Lung (tissue), 12 donors: ENCODE measurements around the gene SLC25A29. TPM values are rescaled to one million over a fixed set of nuclear protein-coding genes. Genes with fewer than 3 reads are reported as not detected.
"Not testable (repeated sequence)": the region's sequence is repeated elsewhere in the genome, so short reads cannot be mapped to it uniquely, and the experiment has no call there.

Experiments used
- ATAC-seq: fragments of 200-7000 bp; cut with Tn5 transposase; one replicate; pipeline ENCODE4 v1.9.1; 2020; ENCODE audit warnings: moderate number of reproducible peaks; ENCODE audit not compliant: insufficient read depth, low FRiP score
- DNase-seq, 3 donors: peaks; one replicate each; pipeline ENCODE4 v3.0.0-alpha.2; 2013 to 2017
- H3K27ac ChIP-seq, 2 donors: one replicate each; pipeline ENCODE4 v1.5.1; 2013; ENCODE audit warnings: mild to moderate bottlenecking in 2 of 2, moderate library complexity in 2 of 2, control low read depth in 1 of 2, inconsistent platforms in 1 of 2, low read depth in 1 of 2, low read length in 1 of 2
- H3K27me3 ChIP-seq, 3 donors: one replicate each; pipeline ENCODE4 v1.5.1; 2013; ENCODE audit warnings: low read length in 2 of 3; ENCODE audit not compliant: control insufficient read depth in 3 of 3, insufficient read depth in 3 of 3
- H3K36me3 ChIP-seq, 4 donors: one replicate each; pipeline ENCODE4 v1.5.1; 2013; ENCODE audit warnings: low read length in 4 of 4, mild to moderate bottlenecking in 1 of 4, moderate library complexity in 1 of 4; ENCODE audit not compliant: control insufficient read depth in 4 of 4, insufficient read depth in 4 of 4
- H3K4me1 ChIP-seq, 5 donors: one replicate each; pipeline ENCODE4 v1.5.1; 2013; ENCODE audit warnings: low read length in 5 of 5, mild to moderate bottlenecking in 2 of 5, moderate library complexity in 1 of 5; ENCODE audit not compliant: control insufficient read depth in 5 of 5, insufficient read depth in 5 of 5
- H3K4me3 ChIP-seq: one replicate; pipeline ENCODE4 v1.5.1; 2013; ENCODE audit warnings: mild to moderate bottlenecking, control low read depth, moderate library complexity
- H3K9ac ChIP-seq, 2 donors: one replicate each; pipeline ENCODE4 v1.5.1; 2013; ENCODE audit warnings: low read length in 2 of 2, control low read depth in 1 of 2; ENCODE audit not compliant: insufficient read depth in 1 of 2
- H3K9me3 ChIP-seq, 4 donors: one replicate each; pipeline ENCODE4 v1.5.1; 2013; ENCODE audit warnings: low read length in 3 of 4, mild to moderate bottlenecking in 1 of 4, moderate library complexity in 1 of 4; ENCODE audit not compliant: control insufficient read depth in 4 of 4, insufficient read depth in 3 of 4
- WGBS, 2 donors: extraction: QIAGEN DNeasy Blood & Tissue Kit; methylation state at CpG; one replicate each; pipeline ENCODE4 v1.1.7; 2013; 5-methylcytosine and 5-hydroxymethylcytosine counted together
- polyA plus RNA-seq, 2 donors: library from polyadenylated mRNA; stranded (reverse); fragments of 200-250 nt; gene quantifications; one replicate each; pipeline ENCODE4 v1.2.1, GENCODE V29; 2013
- total RNA-seq, 2 donors: library from RNA; depleted of rRNA in 1 of 2; stranded (reverse); fragments of >200 nt in 1 of 2; gene quantifications; one replicate each; pipeline ENCODE4 v1.2.1, GENCODE V29; 2014 to 2021
- TF ChIP-seq, protein P1 (sequence below): IDR thresholded peaks from 2 replicates; pipeline ENCODE4 v1.5.1; 2012; ENCODE audit warnings: mild to moderate bottlenecking; ENCODE audit errors: control extremely low read depth, extremely low read depth
- donor health status: control.
- donor health status: control.
- donor health status: Bipolar disorder and iron deficiency.
- donor health status: healthy.
- donor health status: DM: yes; HTN: yes; CAD: no.

Gene SLC25A29
- total and polyA plus RNA-seq, 4 donors = 34.6 to 91.0 (median 60.5) TPM

DNA sequence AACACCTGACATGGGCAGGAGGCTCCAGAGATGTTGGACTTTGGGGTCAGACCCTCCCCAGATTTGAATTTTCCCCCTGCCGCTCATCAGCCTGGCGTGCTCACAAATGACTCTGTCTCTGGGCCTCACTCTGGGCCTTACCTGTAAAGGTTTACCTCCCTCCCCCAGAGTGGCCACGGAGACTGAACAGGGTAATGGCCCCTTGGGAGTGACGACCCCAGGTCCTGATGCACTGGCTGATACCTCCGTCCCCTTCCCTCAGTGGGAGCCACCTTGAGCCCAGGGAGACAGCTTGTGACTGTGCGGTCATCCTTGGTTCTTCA, 7.0 kb downstream of the SLC25A29 start:
- H3K27me3 ChIP-seq = no peaks in the 10 kb centered on the region
- TF ChIP-seq, protein P1, sequence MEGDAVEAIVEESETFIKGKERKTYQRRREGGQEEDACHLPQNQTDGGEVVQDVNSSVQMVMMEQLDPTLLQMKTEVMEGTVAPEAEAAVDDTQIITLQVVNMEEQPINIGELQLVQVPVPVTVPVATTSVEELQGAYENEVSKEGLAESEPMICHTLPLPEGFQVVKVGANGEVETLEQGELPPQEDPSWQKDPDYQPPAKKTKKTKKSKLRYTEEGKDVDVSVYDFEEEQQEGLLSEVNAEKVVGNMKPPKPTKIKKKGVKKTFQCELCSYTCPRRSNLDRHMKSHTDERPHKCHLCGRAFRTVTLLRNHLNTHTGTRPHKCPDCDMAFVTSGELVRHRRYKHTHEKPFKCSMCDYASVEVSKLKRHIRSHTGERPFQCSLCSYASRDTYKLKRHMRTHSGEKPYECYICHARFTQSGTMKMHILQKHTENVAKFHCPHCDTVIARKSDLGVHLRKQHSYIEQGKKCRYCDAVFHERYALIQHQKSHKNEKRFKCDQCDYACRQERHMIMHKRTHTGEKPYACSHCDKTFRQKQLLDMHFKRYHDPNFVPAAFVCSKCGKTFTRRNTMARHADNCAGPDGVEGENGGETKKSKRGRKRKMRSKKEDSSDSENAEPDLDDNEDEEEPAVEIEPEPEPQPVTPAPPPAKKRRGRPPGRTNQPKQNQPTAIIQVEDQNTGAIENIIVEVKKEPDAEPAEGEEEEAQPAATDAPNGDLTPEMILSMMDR = no peak
- no peaks in the 10 kb centered on the region for H3K9me3 ChIP-seq
- 93 to 97% methylated on average over 6 of the region's 6 CpGs for WGBS, 2 donors
- peaks cover 0 to 2% (median 0%) of the 10 kb centered on the region in 4 donors for H3K36me3 ChIP-seq
- H3K4me1 ChIP-seq = peaks cover 0 to 15% (median 9%) of the 10 kb centered on the region in 5 donors
- no peak overlapping the region for H3K9ac ChIP-seq
- no peak overlapping the region for H3K4me3 ChIP-seq
- DNase-seq (no peak), ATAC-seq (no peak)
- no peak overlapping the region for H3K27ac ChIP-seq

DNA sequence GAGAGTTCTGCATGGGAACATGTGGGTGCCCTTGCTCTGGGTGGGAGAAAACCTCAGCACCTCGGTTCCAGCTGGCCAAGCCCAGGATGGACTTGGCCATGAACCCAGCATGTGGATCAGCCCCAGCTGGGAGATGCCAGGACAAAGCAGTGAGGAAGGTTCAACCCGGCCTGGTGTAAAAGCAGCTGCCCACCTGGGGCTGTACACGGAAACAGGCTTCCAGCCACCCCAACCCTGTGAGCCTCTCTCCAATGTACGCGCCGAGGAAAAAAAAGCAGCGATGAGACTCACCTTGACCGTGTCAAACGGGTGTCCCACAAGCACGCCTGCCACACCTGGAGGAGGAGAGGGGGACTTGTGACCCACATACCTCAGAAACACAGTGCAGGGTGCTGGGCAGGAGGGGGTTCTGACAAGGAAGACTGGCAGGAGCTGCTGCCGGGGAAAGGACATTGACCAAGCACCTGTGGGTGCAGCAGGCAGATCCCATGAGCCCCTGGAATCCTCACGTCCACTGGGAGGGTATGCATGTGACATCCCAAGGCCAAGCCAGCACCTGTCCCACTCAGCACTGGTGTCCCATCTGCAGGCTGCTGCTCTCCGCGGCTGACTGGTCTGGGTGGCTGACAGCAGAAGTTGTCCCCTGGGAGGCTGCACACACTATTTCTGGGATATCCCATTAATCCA, 7.5 kb downstream of the SLC25A29 start:
- Histone ChIP-seq H3K4me1 (peaks cover 0 to 15% (median 6%) of the 10 kb centered on the region in 5 donors), H3K9ac (no peak overlapping the region), H3K4me3 (no peak overlapping the region), H3K36me3 (peaks cover 0 to 2% (median 0%) of the 10 kb centered on the region in 4 donors), H3K27me3 (no peaks in the 10 kb centered on the region), H3K9me3 (no peaks in the 10 kb centered on the region), H3K27ac (no peak overlapping the region)
- DNase-seq (no peak), ATAC-seq (no peak)
- TF ChIP-seq, protein P1 = no peak
- WGBS, 2 donors = 92 to 93% methylated on average over 14 of the region's 14 CpGs

DNA sequence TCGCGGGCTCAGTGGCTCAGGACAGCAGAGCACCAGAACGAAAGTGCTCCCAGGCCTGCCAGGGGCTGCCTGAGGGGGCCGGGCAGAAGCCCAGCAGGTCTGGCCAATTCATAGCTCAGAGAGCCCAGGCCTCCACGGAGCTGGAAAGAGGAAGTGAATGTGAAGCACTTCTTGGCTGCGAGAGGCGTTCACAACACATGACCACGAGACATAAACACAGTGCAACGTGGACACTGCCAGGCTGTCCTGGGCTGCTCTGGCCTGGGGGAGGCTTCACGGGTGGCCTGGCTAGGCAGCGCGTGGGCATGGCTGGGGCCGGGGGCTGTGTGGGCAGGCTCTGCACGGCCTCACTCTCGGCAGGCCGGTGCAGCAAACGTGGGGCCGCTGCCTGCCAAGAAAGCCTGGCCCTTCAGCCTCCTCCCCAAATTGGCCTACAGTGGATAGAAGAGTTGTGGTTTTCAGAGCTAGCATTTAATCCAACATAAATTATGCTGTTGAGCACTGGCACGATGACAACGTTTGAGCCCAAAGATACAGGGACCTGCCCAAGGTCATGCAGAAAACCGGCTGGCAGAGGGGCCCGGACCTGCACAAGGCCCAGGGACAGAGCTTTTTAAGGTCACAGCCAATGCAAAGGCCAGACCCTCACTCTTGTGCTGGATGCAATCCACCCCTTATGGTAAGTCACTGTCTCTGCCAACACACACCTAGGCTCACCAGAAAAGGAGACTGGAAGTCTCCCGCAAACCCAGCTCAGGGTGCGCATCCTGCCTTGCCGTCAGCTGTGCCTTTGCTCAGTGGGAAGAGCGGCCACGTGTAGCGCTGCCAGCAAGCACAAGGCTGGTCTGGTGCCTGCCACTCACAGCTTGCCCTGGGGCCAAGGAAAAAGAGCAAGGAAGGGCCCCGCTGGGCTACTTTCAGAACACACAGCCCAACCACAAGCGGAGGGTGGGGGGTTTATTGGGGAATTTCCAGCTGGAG, 8.6 kb downstream of the SLC25A29 start:
- Histone ChIP-seq H3K9ac (peak overlapping the region in 1 of 2 donors; percentile 24), H3K4me1 (peaks cover 0 to 15% (median 6%) of the 10 kb centered on the region in 5 donors), H3K9me3 (no peaks in the 10 kb centered on the region), H3K27me3 (no peaks in the 10 kb centered on the region), H3K27ac (peak overlapping the region; percentile 1 to 74), H3K36me3 (peaks cover 0 to 6% (median 0%) of the 10 kb centered on the region in 4 donors), H3K4me3 (no peak overlapping the region)
- peak; percentile 89 for ATAC-seq
- DNase-seq = peak; percentile 77 to 94 (median 86)
- 33 to 39% methylated on average over 29 to 30 of the region's 30 CpGs for WGBS, 2 donors
- TF ChIP-seq, protein P1 = no peak

DNA sequence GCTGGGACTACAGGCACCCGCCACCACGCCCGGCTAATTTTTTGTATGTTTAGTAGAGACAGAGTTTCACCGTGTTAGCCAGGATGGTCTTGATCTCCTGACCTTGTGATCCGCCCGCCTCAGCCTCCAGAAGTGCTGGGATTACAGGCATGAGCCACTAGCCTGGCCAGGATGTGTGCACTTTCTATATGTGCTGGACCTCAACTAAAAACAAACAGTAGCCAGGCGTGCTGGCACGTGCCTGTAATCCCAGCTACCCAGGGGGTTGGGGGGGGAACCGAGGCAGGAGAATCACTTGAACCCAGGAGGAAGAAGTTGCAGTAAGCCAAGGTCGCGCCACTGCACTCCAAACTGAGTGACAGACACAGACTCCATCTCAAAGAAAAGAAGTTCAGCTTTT, 9.5 kb downstream of the SLC25A29 start:
- ATAC-seq, H3K4me3 ChIP-seq, H3K27me3 ChIP-seq, H3K9me3 ChIP-seq: not testable (repeated sequence)
- peaks cover 0 to 15% (median 2%) of the 10 kb centered on the region in 4 donors for H3K36me3 ChIP-seq
- H3K27ac ChIP-seq = peak overlapping the region; percentile 1 to 74
- DNase-seq = peak in 1 of 3 donors; percentile 9
- WGBS, 2 donors = 77 to 86% methylated on average over 11 of the region's 11 CpGs
- peak overlapping the region in 1 of 2 donors; percentile 24 for H3K9ac ChIP-seq
- H3K4me1 ChIP-seq = peaks cover 0 to 15% (median 6%) of the 10 kb centered on the region in 5 donors
